HG03521 (cell line): ENCODE data around the gene NTF3.

Source experiments
- ATAC-seq: cut with Tn5 transposase; IDR thresholded peaks from one replicate; pipeline ENCODE4 v1.9.1; 2021; ENCODE audit warnings: mild to moderate bottlenecking, moderate library complexity; ENCODE audit not compliant: unreplicated experiment

The NTF3 gene

GRCh38 chr12:5509557-5509956, 77.6 kb downstream of the NTF3 start:
- no peak for ATAC-seq

DNA sequence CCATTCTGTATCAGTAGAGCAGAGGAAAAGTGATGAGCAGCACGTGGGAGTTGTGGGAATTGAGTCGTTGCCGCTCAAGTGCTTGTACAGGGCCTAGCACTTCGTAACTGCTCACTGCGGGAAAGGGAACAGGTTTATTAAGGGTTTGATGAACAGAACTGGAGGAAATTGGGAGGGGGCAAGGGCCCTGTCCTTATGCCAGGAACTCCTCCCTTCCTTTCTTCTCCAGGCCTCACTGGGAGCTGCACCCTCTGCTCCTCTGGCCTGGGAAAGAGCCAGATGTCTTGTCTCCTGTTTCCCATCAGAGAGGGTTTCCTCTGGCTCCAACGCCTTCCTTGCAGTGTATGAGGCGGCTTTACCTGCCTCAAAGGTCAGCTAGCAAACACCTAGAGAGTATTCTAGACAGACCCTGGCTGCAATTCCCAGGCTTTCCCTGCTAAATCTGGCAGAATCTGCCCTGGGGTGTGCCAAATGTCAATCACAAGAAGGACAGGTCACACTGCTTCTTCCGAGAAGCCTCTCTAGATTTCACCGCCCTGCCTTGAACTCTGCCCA, 78.4 kb downstream of the NTF3 start:
- ATAC-seq, result no peak

- no peak for ATAC-seq
These were observed 79.3 kb downstream of the NTF3 start for GRCh38 chr12:5511256-5511643.

- no peak for ATAC-seq
These were observed 80.0 kb downstream of the NTF3 start for GRCh38 chr12:5511644-5512600.

- no peak for ATAC-seq
These were observed 80.7 kb downstream of the NTF3 start for GRCh38 chr12:5512601-5512970.

GRCh38 chr12:5513406-5513805, 81.5 kb downstream of the NTF3 start:
- no peak for ATAC-seq

DNA sequence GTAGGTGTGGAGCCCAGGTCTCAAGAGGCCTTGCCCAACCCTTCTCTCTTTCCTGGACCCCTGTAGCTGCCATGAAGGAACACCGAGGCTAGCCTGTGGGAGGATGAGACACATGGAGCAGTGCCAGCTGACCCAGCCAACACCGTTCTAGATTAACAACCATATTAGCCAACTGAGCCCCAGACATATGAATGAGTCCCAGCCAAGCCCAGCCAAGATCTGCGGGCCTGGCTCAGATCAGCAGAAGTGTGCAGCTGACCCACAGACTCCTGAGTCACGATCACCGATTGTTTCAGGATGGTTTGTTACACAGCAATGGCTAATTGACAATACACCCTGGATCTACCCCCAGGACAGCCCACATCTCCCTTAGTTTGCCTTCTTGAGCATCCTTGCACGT, 82.1 kb downstream of the NTF3 start:
- ATAC-seq, result no peak

GRCh38 chr12:5514545-5514944, 82.6 kb downstream of the NTF3 start:
- no peak for ATAC-seq

GRCh38 chr12:5515458-5515857, 83.5 kb downstream of the NTF3 start:
- no peak for ATAC-seq

DNA sequence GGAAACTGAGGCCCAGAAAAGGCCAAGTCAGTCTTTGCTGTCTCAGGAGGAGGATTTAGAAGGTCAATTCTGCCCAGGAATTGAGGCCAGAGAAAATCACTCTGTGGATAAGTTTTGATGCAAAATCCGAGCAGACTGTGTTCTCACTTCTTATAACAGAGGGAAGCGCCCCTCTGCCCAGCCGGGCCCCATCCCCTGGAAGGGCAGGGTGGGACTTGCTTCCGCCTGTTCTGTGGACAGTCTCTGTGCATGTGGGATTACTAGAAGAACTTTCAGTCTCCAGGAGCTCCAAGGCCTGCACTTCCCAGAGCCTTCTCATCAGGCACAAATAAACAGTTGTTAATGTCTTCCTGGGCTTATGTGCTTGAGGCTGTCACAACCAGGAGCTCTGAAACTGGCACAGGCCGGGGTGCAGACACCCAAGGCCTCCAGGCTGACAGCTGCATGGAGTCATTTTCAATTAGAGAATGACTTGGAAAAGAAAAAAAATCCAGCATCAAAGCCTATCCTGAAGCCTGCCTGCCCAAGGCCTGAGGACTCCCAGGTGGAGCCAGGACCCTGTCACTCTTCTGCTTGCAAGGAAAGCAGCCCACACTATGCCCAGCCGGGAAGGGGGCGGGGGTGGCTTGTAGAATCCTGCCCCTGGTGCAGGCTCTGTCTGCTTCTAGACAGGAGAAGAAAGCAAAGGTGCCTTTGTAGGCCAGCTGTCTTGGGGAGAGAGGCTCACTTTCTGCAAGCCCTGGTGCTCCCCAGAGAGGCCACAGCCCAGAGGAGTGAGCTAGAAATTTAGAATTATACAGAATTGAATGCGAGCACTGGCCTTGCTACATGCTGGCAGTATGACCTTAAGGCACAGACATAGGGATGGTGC, 84.7 kb downstream of the NTF3 start:
- no peak for ATAC-seq

DNA sequence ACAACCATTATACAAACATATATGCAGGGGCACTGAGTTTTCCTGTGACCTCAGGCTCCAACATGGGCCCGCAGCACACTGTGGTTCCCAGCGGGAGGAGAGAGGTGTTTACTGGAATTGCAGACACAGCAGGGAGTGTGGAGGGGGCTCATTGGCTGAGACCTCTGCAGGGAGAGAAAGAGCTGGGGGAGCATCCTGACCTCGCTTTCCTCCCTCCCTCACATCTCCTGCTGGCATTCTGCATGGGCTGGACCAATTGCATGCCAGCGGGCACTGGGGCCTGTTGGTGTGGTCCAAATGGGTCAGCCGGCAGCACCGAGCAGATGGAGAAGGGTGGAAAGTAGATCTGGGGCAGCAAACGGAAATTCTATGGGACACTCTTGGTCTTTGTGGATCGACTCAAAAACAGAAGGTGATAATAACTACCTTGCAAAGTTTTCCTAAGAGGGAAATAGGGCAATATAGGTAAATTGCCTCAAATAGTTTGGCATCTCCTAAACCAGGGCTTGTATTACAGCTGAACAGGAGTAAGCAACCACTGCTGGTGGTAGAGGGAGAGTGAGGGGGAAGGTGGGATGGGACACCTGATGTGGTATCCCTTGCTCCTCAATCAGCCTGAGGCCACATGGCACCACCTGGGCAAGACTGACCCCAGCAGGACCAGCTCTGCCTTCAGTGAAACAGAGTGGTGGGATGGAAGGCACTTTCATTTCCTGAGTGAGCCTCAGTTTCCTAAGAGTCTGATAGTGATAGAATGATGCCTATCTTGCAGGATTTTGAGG, 86.9 kb downstream of the NTF3 start:
- ATAC-seq, result no peak

- ATAC-seq, result no peak
These were observed 88.1 kb downstream of the NTF3 start for GRCh38 chr12:5520037-5520436.

- ATAC-seq, result no peak
These were observed 88.9 kb downstream of the NTF3 start for GRCh38 chr12:5520831-5521230.

GRCh38 chr12:5521456-5522325, 89.8 kb downstream of the NTF3 start:
- ATAC-seq, result no peak

GRCh38 chr12:5522432-5523335, 90.8 kb downstream of the NTF3 start:
- no peak for ATAC-seq

GRCh38 chr12:5523396-5524115, 91.6 kb downstream of the NTF3 start:
- ATAC-seq, result no peak

DNA sequence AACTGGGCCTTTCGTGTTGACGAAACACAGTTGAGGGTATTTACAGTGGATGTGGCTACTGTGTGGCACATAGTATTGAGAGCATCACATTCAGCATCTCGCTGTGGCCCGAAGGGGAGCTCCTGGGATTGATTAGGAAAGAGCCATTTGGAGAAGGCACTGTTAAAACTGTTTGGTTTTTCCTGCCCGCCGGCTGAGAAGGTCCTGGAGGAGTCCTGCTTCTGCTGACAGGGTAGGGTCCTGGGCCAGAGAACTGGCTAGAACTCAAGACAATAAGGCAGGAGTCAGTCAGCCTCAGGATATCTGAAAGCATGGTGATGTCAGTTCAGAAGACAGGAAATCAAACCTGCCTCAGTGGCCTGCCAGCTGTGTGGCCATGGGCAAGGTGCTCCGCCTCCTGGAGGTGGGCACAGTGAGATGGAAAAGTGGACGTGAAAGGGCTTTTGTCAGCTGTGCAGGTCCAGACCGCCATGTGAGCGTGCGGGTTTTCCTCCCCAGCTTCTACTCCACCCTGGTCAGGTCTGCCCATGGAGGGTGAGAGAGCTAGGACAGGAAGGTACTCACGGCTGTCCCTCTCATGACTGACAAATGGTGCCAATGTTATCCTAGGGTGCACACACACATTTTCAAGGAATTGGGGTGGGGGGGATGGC, 92.3 kb downstream of the NTF3 start:
- ATAC-seq, result no peak
